OCI-LY7 (cell line): Measurements from ENCODE around the gene HAS3. TPM values are rescaled to one million over a fixed set of nuclear protein-coding genes. Genes with fewer than 3 reads are reported as not detected.

Experiments used
- BruUV-seq: library from RNA; stranded (reverse); fragments of 400-500 nt; replicated peaks from 2 replicates; lab custom pipeline; 2021; lab: Mats Ljungman, UMichigan
- CTCF ChIA-PET: fragments of 300-600 bp; sonication (Branson Sonifier 250); formaldehyde crosslinking; loops from one replicate; lab custom pipeline; 2022; ENCODE audit warnings: antibody characterized with exemption; ENCODE audit not compliant: unreplicated experiment; lab: Charles Lee
- POLR2A ChIA-PET: fragments of 300-600 bp; sonication (Branson Sonifier 250); formaldehyde crosslinking; loops from one replicate; lab custom pipeline; 2022; ENCODE audit warnings: antibody characterized with exemption; lab: Charles Lee
- DNase-seq: peaks from one replicate; pipeline ENCODE4 v3.0.0-alpha.2; 2015; ENCODE audit warnings: low spot score
- H2AFZ ChIP-seq: fragments of 200-600 bp; sonication (generic), shearing (Covaris generic); 2 replicates; pipeline ENCODE4 v1.6.1; 2014; ENCODE audit warnings: mild to moderate bottlenecking, antibody characterized with exemption, low read length, moderate library complexity
- H3K27ac ChIP-seq: fragments of 200-600 bp; sonication (generic); 2 replicates; pipeline ENCODE4 v1.5.1; 2014; ENCODE audit warnings: mixed run types, low read depth, mild to moderate bottlenecking, moderate library complexity, low read length, inconsistent platforms; ENCODE audit not compliant: poor library complexity, severe bottlenecking
- H3K36me3 ChIP-seq: fragments of 200-600 bp; sonication (generic); 2 replicates; pipeline ENCODE4 v1.6.1; 2014; ENCODE audit warnings: mild to moderate bottlenecking, antibody characterized with exemption, low read length, moderate library complexity, mixed read lengths; ENCODE audit not compliant: insufficient read depth
- H3K4me1 ChIP-seq: fragments of 200-600 bp; sonication (generic); 2 replicates; pipeline ENCODE4 v1.5.1; 2014; ENCODE audit warnings: mild to moderate bottlenecking, low read length; ENCODE audit not compliant: insufficient read depth, poor library complexity, severe bottlenecking
- H3K4me2 ChIP-seq: fragments of 200-600 bp; sonication (generic); 2 replicates; pipeline ENCODE4 v1.6.1; 2014; ENCODE audit warnings: mild to moderate bottlenecking, low read length
- H3K4me3 ChIP-seq: fragments of 200-600 bp; sonication (generic); 2 replicates; pipeline ENCODE4 v1.5.1; 2014; ENCODE audit warnings: mild to moderate bottlenecking, low read depth, low read length; ENCODE audit not compliant: poor library complexity, severe bottlenecking
- H3K79me2 ChIP-seq: fragments of 200-600 bp; sonication (generic); 2 replicates; pipeline ENCODE4 v1.6.1; 2016; ENCODE audit warnings: low read depth, mild to moderate bottlenecking, low read length, moderate library complexity, mixed read lengths; ENCODE audit not compliant: insufficient read depth
- H3K9me2 ChIP-seq: fragments of 200-600 bp; sonication (generic); 2 replicates; pipeline ENCODE4 v1.6.1; 2016; ENCODE audit warnings: mild to moderate bottlenecking, low read length, mixed read lengths; ENCODE audit not compliant: insufficient read depth
- H3K9me3 ChIP-seq: fragments of 200-600 bp; sonication (generic); 2 replicates; pipeline ENCODE4 v1.6.1; 2014; ENCODE audit warnings: mild to moderate bottlenecking, mixed run types, low read length, mixed read lengths
- H4K20me1 ChIP-seq: fragments of 200-600 bp; sonication (generic); 2 replicates; pipeline ENCODE4 v1.6.1; 2014; ENCODE audit warnings: mild to moderate bottlenecking, antibody characterized with exemption, low read length, moderate library complexity, mixed read lengths; ENCODE audit not compliant: insufficient read depth
- EZH2phosphoT487 ChIP-seq: fragments of 200-600 bp; sonication (generic); IDR thresholded peaks from 2 replicates; pipeline ENCODE4 v1.6.1; 2018; ENCODE audit warnings: low read depth, borderline replicate concordance, mild to moderate bottlenecking, mixed run types, antibody characterized with exemption, low read length, moderate library complexity, mixed read lengths
- intact Hi-C: fragments of 100-400 bp; cut with micrococcal nuclease; formaldehyde crosslinking; loops from one replicate; pipeline ENCODE4 v1.10.0; 2022; ENCODE audit not compliant: unreplicated experiment
- total RNA-seq, 2 experiments: library from RNA; depleted of rRNA in 1 of 2; stranded (reverse); fragments of >200 nt in 1 of 2; shearing (Covaris generic) in 1 of 2; gene quantifications; 2 replicates each; pipeline ENCODE4 v1.2.3, GENCODE V29; 2014 to 2022
- TF ChIP-seq, protein P1 (sequence below): fragments of 200-600 bp; sonication (generic); conservative IDR thresholded peaks from 2 replicates; pipeline ENCODE4 v1.5.1; 2014; ENCODE audit warnings: mild to moderate bottlenecking, antibody characterized with exemption, low read length, moderate library complexity, mixed read lengths

HAS3 gene
- total RNA-seq, 2 experiments from 2014 or later, result 0.09 to 0.29 TPM

DNA sequence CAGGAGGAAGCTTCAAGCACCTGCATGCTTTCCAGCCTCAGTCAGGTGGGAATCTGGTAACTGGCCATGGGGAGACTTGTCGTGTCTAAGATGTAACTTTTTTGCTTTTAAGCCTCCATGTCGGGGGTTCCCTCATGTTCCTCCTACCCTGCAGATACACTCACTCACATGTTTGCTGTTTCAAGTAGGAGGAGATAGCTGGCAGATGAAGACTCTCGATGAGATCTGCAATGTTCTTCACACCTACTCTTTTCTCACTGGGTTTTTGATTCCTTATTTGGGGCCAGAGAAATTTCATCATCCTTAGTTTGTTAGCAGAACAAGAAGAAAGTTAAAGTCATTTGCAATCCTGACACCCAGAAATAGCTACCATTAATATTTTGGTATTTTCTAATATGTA lies 51.7 kb downstream of the HAS3 start:
- intact Hi-C loops, result no loop called here
- POLR2A ChIA-PET, result interaction anchor here (0.6 to 1.3 kb wide), 5 partner anchors 8 to 53 kb away, joined by 3 to 5 read pairs (median 3); no protein-coding TSS in a partner anchor
- no peak overlapping the region for H3K4me2 ChIP-seq

DNA sequence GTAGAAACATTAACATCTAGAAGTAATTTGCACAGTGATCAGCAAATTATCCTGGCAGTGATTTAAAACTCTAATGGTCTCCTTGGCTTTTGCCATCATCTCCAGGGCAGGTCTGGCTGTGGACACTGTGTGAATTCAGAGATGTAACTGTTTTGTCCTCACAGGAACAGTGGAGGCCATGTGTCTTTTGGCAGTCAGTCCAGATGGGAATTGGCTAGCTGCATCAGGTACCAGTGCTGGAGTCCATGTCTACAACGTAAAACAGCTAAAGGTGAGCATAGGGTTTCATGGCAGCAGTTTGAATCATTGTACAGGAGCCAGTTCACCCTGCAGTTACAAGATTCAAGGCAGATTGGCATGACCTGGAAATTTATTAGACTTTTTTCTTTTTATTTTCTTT lies 54.7 kb downstream of the HAS3 start:
- CTCF ChIA-PET, result no interaction called here
- POLR2A ChIA-PET, result no interaction called here
- peaks cover 92% of the 10 kb centered on the region for H3K36me3 ChIP-seq

More for the DNA sequence above, 51.7 kb downstream of the HAS3 start:
- Histone ChIP-seq H3K4me3 (no peak overlapping the region), H3K9me2 (no peaks in the 10 kb centered on the region), H3K27ac (no peak overlapping the region), H3K79me2 (no peaks in the 10 kb centered on the region), H3K36me3 (peaks cover 95% of the 10 kb centered on the region), H2AFZ (no peak overlapping the region), H3K9me3 (no peaks in the 10 kb centered on the region), H4K20me1 (no peaks in the 10 kb centered on the region), H3K4me1 (no peaks in the 10 kb centered on the region)
- no TSS peak for BruUV-seq
- no peak for TF ChIP-seq EZH2phosphoT487
- TF ChIP-seq, protein P1, sequence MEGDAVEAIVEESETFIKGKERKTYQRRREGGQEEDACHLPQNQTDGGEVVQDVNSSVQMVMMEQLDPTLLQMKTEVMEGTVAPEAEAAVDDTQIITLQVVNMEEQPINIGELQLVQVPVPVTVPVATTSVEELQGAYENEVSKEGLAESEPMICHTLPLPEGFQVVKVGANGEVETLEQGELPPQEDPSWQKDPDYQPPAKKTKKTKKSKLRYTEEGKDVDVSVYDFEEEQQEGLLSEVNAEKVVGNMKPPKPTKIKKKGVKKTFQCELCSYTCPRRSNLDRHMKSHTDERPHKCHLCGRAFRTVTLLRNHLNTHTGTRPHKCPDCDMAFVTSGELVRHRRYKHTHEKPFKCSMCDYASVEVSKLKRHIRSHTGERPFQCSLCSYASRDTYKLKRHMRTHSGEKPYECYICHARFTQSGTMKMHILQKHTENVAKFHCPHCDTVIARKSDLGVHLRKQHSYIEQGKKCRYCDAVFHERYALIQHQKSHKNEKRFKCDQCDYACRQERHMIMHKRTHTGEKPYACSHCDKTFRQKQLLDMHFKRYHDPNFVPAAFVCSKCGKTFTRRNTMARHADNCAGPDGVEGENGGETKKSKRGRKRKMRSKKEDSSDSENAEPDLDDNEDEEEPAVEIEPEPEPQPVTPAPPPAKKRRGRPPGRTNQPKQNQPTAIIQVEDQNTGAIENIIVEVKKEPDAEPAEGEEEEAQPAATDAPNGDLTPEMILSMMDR, result no peak
- no peak for DNase-seq
- CTCF ChIA-PET, result no interaction called here

DNA sequence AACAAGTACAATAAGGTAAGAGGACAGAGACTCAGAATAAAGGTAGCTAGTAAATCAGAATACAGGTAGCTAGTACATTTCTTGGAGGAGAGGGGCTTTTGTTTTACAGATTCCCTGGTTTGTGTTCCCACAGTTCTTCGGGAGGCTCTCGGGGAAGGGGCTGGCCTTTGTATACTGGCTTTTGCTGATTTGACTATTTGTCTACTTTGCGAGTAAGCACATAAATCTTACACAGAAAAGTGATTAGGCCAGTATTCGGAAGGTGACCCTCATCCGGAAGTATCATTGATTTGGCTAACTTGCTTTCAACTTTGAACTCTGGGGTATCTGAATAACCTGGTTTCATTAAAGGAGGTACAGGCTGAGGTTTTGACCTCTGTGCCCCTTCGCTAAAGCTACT lies 60.1 kb downstream of the HAS3 start:
- POLR2A ChIA-PET, result interaction anchor here (1.4 kb wide), 1 partner anchor 9 kb away, joined by 3 read pairs; no protein-coding TSS in a partner anchor
- no peak overlapping the region for H2AFZ ChIP-seq
- BruUV-seq, result no TSS peak
- no peak overlapping the region for H3K4me2 ChIP-seq
- H3K4me3 ChIP-seq, result no peak overlapping the region
- H3K9me2 ChIP-seq, result no peaks in the 10 kb centered on the region
- no peaks in the 10 kb centered on the region for H3K9me3 ChIP-seq
- H3K36me3 ChIP-seq, result peaks cover 92% of the 10 kb centered on the region
- H3K79me2 ChIP-seq, result no peaks in the 10 kb centered on the region
- TF ChIP-seq EZH2phosphoT487, result no peak
- TF ChIP-seq, protein P1, result no peak
- intact Hi-C loops, result no loop called here
- no peak for DNase-seq
- CTCF ChIA-PET, result no interaction called here
- no peaks in the 10 kb centered on the region for H3K4me1 ChIP-seq
- H3K27ac ChIP-seq, result no peak overlapping the region
- H4K20me1 ChIP-seq, result no peaks in the 10 kb centered on the region

More for the DNA sequence above, 54.7 kb downstream of the HAS3 start:
- Histone ChIP-seq H3K9me2 (no peaks in the 10 kb centered on the region), H3K27ac (no peak overlapping the region), H3K4me3 (no peak overlapping the region), H3K9me3 (no peaks in the 10 kb centered on the region), H2AFZ (no peak overlapping the region), H3K4me1 (no peaks in the 10 kb centered on the region), H3K79me2 (no peaks in the 10 kb centered on the region), H4K20me1 (no peaks in the 10 kb centered on the region), H3K4me2 (no peak overlapping the region)
- TF ChIP-seq EZH2phosphoT487, result no peak
- TF ChIP-seq, protein P1, result no peak
- intact Hi-C loops, result no loop called here
- no TSS peak for BruUV-seq
- DNase-seq, result no peak
